ENCODE data around the gene ZNF644. TPM values are rescaled to one million over a fixed set of nuclear protein-coding genes. Genes with fewer than 3 reads are reported as not detected.
"Not testable (repeated sequence)": the region's sequence is repeated elsewhere in the genome, so short reads cannot be mapped to it uniquely, and the experiment has no call there.

The ZNF644 gene
- total RNA-seq, 1 donor = 58.8 TPM

GRCh38 chr1:90946630-90947029 is 75.2 kb downstream of the ZNF644 start:
- H3K4me3 ChIP-seq (ENCODE audit: low read depth, low read length) = no peak overlapping the region
- DNase-seq (ENCODE audit: low read depth) = no peak
- TF ChIP-seq CTCF (IDR thresholded peaks at IDR 0.05; ENCODE audit: insufficient read depth, low read length) = no peak

DNA sequence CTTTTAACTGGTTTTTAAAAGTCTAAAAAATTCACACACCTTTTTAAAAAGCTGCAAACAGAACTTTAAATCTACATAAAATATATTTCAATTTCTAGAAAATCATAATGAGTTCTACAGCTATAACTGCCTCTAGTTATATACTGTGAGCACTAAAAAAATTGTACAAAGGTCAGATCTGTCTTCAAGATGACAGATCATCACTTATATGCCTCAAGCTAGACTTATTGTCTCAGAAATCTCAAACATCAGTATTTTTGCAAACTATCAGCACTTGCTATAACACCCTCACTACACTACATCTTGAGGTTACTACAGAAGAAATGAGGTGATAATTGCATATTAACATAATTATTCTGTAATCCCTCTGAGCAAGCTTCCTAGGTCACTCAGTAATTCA is 76.5 kb downstream of the ZNF644 start:
- DNase-seq (ENCODE audit: low read depth) = no peak
- no peak overlapping the region for H3K4me3 ChIP-seq (ENCODE audit: low read depth, low read length)
- no peak for TF ChIP-seq CTCF (IDR thresholded peaks at IDR 0.05; ENCODE audit: insufficient read depth, low read length)

DNA sequence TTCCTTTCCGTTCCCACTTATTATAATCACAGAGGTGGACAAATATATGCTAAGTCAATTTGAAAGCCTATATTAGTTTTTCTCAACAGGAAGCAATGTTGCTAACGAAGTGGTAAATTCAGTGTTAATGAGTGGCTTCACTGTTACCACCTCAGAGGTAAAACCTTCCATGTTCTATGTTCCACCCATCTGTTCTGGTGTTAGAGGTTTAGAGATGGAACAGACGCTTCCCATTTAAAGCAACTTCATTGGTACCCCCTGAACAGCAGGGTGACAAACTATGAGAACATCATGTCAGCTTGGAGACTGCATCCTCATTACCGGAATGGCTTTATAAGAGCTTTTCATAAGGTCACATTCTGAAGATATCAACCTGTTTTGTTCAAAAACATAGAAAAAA is 77.9 kb downstream of the ZNF644 start:
- no peak for TF ChIP-seq CTCF (IDR thresholded peaks at IDR 0.05; ENCODE audit: insufficient read depth, low read length)
- H3K4me3 ChIP-seq (ENCODE audit: low read depth, low read length) = no peak overlapping the region
- no peak for DNase-seq (ENCODE audit: low read depth)

DNA sequence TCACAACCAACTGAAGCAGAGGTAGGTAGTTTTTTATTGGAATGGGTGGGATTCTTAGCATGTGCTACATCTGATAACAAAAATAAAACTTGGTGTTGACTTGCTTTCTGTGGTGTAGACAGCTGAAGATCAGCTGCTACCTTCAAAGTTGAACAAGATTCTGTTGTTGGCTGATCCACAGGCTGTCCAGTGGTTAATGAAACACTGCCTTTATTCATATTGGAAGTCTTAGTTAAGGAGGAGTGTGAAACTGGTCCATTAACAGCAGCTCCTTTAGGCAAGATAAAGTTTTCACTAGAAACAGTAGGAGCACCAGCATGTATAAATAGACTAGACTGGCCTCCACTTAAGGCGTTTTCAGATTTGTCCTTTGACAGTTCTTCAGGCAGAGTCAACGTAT is 81.1 kb downstream of the ZNF644 start:
- H3K4me3 ChIP-seq (ENCODE audit: low read depth, low read length) = no peak overlapping the region
- no peak for TF ChIP-seq CTCF (IDR thresholded peaks at IDR 0.05; ENCODE audit: insufficient read depth, low read length)
- no peak for DNase-seq (ENCODE audit: low read depth)

DNA sequence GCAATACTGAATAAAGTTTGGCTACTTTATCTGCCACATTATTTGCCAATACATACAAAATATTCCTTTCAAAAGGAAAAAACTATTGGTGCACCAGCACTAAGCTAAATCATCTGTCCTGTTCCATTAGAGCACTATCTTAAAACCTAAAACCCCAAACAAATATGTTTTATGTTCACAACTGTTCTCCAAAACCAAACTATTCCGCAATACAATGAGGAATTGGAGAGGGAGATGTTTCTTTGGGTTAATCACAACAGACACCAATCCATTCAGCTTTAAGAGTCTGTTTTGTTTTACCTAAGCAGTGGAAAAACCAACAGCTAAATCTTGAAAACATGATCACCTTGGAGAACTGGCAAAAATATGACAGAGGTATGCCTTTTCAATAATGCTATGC is 85.1 kb downstream of the ZNF644 start:
- no peak for TF ChIP-seq CTCF (IDR thresholded peaks at IDR 0.05; ENCODE audit: insufficient read depth, low read length)
- DNase-seq (ENCODE audit: low read depth) = no peak
- H3K4me3 ChIP-seq (ENCODE audit: low read depth, low read length) = no peak overlapping the region

DNA sequence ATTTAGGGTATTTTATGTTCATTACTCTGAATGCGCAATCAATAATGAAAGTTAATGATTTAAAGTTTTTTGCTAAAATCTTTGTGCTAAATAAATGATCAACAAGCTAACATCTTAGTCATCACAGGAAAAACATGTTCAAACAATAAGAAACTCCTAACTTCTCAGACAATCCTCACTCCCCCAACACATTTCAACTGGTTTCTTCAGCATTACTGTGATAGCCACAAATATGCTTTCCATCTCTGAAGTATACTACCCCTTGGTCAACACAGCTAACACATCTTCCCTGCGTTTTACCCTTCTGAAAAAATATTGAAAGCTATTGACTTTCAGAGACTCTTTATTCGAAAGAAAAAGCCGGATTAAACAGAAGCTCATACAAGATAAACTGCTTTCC is 85.8 kb downstream of the ZNF644 start:
- no peak overlapping the region for H3K4me3 ChIP-seq (ENCODE audit: low read depth, low read length)
- no peak for DNase-seq (ENCODE audit: low read depth)
- no peak for TF ChIP-seq CTCF (IDR thresholded peaks at IDR 0.05; ENCODE audit: insufficient read depth, low read length)

- H3K4me3 ChIP-seq (ENCODE audit: low read depth, low read length); DNase-seq (ENCODE audit: low read depth): not testable (repeated sequence)
Observed at GRCh38 chr1:90928231-90928630, 93.6 kb downstream of the ZNF644 start.

DNA sequence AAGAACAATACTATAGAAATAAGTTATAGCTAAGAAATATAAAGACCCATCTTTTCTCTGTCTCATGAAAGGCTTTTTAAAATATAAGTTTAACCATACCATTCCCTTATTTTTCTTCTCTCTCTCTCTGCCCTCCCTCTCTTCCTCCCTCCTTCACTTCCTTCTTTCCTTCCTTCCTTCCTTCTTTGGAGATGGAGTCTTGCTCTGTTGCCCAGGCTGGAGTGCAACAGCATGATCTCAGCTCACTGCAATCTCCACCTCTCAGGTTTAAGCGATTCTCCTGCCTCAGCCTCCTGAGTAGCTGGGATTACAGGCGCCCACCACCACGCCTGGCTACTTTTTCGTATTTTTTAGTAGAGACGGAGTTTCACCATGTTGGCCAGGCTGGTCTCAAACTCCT is 94.2 kb downstream of the ZNF644 start:
- not testable (repeated sequence) for DNase-seq (ENCODE audit: low read depth)

More for the DNA sequence above, 94.2 kb downstream of the ZNF644 start:
- H3K4me3 ChIP-seq (ENCODE audit: low read depth, low read length) = not testable (repeated sequence)

All from fibroblast of the aortic adventitia (primary cell).